Activated naive CD8-positive, alpha-beta T cell treated with anti-CD3 and anti-CD28 coated beads, Interleukin-2, amount 50 U/mL, for 16 hours (primary cell): ENCODE results near the gene SDK2.

Experiments used
- DNase-seq: peaks from one replicate; pipeline ENCODE4 v3.0.0-alpha.2; 2020; ENCODE audit warnings: low read depth, low spot score

Gene SDK2

GRCh38 chr17:73427198-73427597 is 217.0 kb downstream of the SDK2 start:
- DNase-seq = no peak

- no peak for DNase-seq
Observed at GRCh38 chr17:73424571-73424970, 219.7 kb downstream of the SDK2 start.

- no peak for DNase-seq
Observed at GRCh38 chr17:73423806-73424205, 220.4 kb downstream of the SDK2 start.

- DNase-seq = no peak
Observed at GRCh38 chr17:73423159-73423715, 221.0 kb downstream of the SDK2 start.

- DNase-seq = no peak
Observed at GRCh38 chr17:73422121-73422520, 222.1 kb downstream of the SDK2 start.

- no peak for DNase-seq
Observed at GRCh38 chr17:73420897-73421296, 223.3 kb downstream of the SDK2 start.

GRCh38 chr17:73419881-73420280 is 224.4 kb downstream of the SDK2 start:
- no peak for DNase-seq

GRCh38 chr17:73419051-73419450 is 225.2 kb downstream of the SDK2 start:
- DNase-seq = no peak

- DNase-seq = no peak
Observed at GRCh38 chr17:73415782-73416181, 228.5 kb downstream of the SDK2 start.

- DNase-seq = no peak
Observed at GRCh38 chr17:73414171-73414955, 229.9 kb downstream of the SDK2 start.

GRCh38 chr17:73412914-73413313 is 231.3 kb downstream of the SDK2 start:
- DNase-seq = no peak

- no peak for DNase-seq
Observed at GRCh38 chr17:73411313-73411747, 232.9 kb downstream of the SDK2 start.

- no peak for DNase-seq
Observed at GRCh38 chr17:73410586-73411312, 233.5 kb downstream of the SDK2 start.

GRCh38 chr17:73404246-73404645 is 240.0 kb downstream of the SDK2 start:
- no peak for DNase-seq

GRCh38 chr17:73402466-73402865 is 241.8 kb downstream of the SDK2 start:
- DNase-seq = no peak

GRCh38 chr17:73401911-73402310 is 242.3 kb downstream of the SDK2 start:
- no peak for DNase-seq

- DNase-seq = no peak
Observed at GRCh38 chr17:73400915-73401545, 243.2 kb downstream of the SDK2 start.

GRCh38 chr17:73399056-73399455 is 245.2 kb downstream of the SDK2 start:
- DNase-seq = no peak

GRCh38 chr17:73397856-73398540 is 246.2 kb downstream of the SDK2 start:
- DNase-seq = no peak

- no peak for DNase-seq
Observed at GRCh38 chr17:73397278-73397826, 246.9 kb downstream of the SDK2 start.
